NB4 (cell line): ENCODE data around the gene TNRC18.

Experiments used
- POLR2A ChIP-seq: IDR thresholded peaks from 2 replicates; pipeline ENCODE4 v1.6.1; 2011; ENCODE audit warnings: mild to moderate bottlenecking; ENCODE audit not compliant: insufficient read length; ENCODE audit errors: extremely low read depth
- TF ChIP-seq, protein P1 (sequence below): IDR thresholded peaks from one replicate; pipeline ENCODE4 v1.5.1; 2012; ENCODE audit warnings: low read depth, low read length

DNA sequence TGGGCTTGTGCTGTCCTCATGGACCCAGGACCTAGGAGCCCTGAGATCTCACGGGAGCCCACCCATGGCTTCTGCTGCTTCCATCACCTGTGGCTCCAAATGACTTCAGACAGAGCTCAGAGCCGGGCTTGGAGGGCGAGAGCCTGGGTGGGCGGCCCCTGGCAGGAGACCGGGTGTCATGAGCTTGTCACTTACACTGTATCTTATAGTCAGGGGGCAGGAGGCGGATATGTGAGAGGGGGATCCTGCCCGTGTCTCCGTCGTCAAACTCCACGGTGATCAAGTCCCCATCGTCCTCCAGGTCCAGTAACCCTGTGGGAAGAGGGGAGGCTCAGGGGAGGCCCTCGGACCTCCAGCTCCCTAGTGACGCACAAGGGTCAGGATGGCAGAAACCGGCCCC is 107.9 kb downstream of the TNRC18 start:
- no peak for TF ChIP-seq POLR2A
- TF ChIP-seq, protein P1, sequence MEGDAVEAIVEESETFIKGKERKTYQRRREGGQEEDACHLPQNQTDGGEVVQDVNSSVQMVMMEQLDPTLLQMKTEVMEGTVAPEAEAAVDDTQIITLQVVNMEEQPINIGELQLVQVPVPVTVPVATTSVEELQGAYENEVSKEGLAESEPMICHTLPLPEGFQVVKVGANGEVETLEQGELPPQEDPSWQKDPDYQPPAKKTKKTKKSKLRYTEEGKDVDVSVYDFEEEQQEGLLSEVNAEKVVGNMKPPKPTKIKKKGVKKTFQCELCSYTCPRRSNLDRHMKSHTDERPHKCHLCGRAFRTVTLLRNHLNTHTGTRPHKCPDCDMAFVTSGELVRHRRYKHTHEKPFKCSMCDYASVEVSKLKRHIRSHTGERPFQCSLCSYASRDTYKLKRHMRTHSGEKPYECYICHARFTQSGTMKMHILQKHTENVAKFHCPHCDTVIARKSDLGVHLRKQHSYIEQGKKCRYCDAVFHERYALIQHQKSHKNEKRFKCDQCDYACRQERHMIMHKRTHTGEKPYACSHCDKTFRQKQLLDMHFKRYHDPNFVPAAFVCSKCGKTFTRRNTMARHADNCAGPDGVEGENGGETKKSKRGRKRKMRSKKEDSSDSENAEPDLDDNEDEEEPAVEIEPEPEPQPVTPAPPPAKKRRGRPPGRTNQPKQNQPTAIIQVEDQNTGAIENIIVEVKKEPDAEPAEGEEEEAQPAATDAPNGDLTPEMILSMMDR: no peak
